NCI-H69 (cell line): ENCODE measurements around the gene TRIM8.

Source experiments
- DNase-seq: peaks from one replicate; lab custom pipeline; 2025; lab: John Stamatoyannopoulos, UW

TRIM8 gene

DNA sequence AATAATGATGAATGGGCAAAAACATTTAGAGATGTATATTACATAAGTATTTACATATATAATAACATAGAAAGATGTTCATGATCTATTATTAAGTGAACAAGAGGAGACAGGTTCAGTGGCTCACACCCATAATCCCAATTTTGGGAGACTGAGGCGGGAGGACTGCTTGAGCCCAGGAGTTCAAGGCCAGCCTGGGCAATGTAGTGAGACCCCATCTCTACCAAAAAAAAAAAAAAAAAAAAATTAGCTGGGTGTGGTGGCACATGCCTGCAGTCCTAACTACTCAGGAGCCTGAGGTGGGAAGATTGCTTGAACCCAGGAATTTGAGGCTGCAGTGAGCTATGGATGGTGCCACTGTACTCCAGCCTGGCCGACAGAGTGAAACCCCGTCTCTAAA, 57.5 kb downstream of the TRIM8 start:
- no peak for DNase-seq

DNA sequence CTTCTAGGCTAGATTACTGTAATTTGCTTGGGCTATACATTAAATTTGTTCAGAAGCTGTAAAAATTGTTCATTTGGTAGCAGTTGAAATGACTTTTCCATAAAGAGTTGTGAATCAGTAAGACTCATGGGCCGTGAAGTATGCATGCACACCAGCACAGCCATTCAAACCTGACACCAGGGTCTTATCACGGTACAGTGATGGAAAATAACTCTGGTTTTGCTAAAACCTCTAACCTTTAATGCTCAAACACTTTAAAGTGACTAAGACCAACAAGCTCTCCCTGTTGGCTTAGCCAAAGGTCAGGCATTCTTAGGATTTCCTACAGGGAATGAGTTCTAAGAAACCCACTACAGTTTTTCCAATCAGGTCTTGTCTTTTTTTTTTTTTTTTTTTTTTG, 58.5 kb downstream of the TRIM8 start:
- no peak for DNase-seq

DNA sequence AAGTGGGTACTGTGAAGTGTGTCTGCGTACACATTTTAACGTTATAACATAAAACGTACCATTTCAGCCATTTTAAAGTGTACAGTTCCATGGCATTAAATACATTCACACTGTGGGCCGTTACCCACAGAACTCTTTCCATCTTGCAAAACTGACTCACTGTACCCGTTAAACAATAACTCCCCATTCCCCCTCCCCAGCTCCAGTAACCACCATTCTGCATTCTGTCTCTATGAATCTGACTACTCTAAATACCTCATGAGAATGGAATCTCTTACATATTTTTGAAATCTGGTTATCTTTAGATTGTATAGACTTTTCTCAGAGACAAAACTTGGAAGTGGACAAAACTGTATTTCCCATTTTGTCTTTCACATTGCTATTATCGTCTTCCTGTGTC, 60.6 kb downstream of the TRIM8 start:
- no peak for DNase-seq

DNA sequence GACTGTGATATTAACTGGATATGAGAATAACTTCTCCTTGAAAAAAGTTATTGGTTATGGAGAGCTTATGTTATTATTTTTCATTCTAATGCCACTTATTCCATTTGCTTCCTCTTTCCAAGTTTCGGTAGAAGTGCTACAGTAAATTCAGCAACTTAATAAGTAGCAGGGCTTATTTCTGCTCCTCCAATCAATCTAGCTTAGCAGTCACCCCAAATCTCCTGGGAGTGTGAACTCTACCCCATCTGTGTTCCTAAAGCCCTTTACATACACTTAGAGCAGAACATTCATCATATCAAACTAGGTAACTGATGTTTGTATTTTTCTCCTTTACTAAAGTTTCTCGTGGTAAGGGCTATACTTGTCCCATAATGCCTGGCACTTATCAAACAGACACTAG, 61.3 kb downstream of the TRIM8 start:
- no peak for DNase-seq
